HepG2 (cell line): ENCODE data around the gene AKAP9. TPM values are rescaled to one million over a fixed set of nuclear protein-coding genes. Genes with fewer than 3 reads are reported as not detected.
A peak's percentile ranks its signal among the peaks of the same experiment; 100 is the strongest.

ENCODE experiments used
- AHDC1 ChIP-seq: sonication (generic); formaldehyde crosslinking; IDR thresholded peaks from 2 replicates; pipeline ENCODE4 v1.5.1; 2020; ENCODE audit warnings: mild to moderate bottlenecking, missing genetic modification reagents, borderline replicate concordance
- DNMT3B ChIP-seq: conservative IDR thresholded peaks from 2 replicates; pipeline ENCODE4 v1.6.1; 2016; ENCODE audit warnings: missing biosample characterization, control low read depth
- EEA1 ChIP-seq: sonication (generic); formaldehyde crosslinking; IDR thresholded peaks from 2 replicates; pipeline ENCODE4 v1.5.1; 2020; ENCODE audit warnings: mild to moderate bottlenecking, missing genetic modification reagents, borderline replicate concordance
- ETV5 ChIP-seq: IDR thresholded peaks from 2 replicates; pipeline ENCODE4 v1.6.1; 2018; ENCODE audit warnings: missing biosample characterization, missing genetic modification reagents, inconsistent platforms, borderline replicate concordance
- GPBP1L1 ChIP-seq: sonication (generic); formaldehyde crosslinking; IDR thresholded peaks from 2 replicates; pipeline ENCODE4 v1.5.0; 2020; ENCODE audit warnings: mild to moderate bottlenecking, missing genetic modification reagents
- HINFP ChIP-seq: sonication (generic); formaldehyde crosslinking; IDR thresholded peaks from 2 replicates; pipeline ENCODE4 v1.4.0; 2020; ENCODE audit warnings: low read depth, mild to moderate bottlenecking, missing genetic modification reagents
- HOXA7 ChIP-seq: sonication (generic); formaldehyde crosslinking; IDR thresholded peaks from 2 replicates; pipeline ENCODE4 v1.8.1; 2022; ENCODE audit warnings: mild to moderate bottlenecking, missing genetic modification reagents, moderate library complexity
- MAFF ChIP-seq: IDR thresholded peaks from 2 replicates; pipeline ENCODE4 v1.6.1; 2011; ENCODE audit warnings: low read depth, low read length, improper control_type of control experiment
- NR3C1 ChIP-seq: sonication (generic); formaldehyde crosslinking; IDR thresholded peaks from 2 replicates; pipeline ENCODE4 v1.4.0; 2020; ENCODE audit warnings: missing genetic modification reagents
- PPARG ChIP-seq: conservative IDR thresholded peaks from 2 replicates; pipeline ENCODE4 v1.6.1; 2016; ENCODE audit warnings: missing biosample characterization, missing genetic modification reagents
- ZHX1 ChIP-seq: sonication (generic); formaldehyde crosslinking; IDR thresholded peaks from 2 replicates; pipeline ENCODE4 v1.8.1; 2022; ENCODE audit warnings: low read depth, mild to moderate bottlenecking, missing genetic modification reagents
- ZMYM2 ChIP-seq: sonication (generic); formaldehyde crosslinking; IDR thresholded peaks from 2 replicates; pipeline ENCODE4 v1.8.0; 2022; ENCODE audit warnings: mild to moderate bottlenecking, missing genetic modification reagents
- ZNF574 ChIP-seq: sonication (generic); formaldehyde crosslinking; IDR thresholded peaks from 2 replicates; pipeline ENCODE4 v1.4.0; 2020; ENCODE audit warnings: missing genetic modification reagents
- ZNF619 ChIP-seq: sonication (generic); formaldehyde crosslinking; IDR thresholded peaks from 2 replicates; pipeline ENCODE4 v1.4.0; 2020; ENCODE audit warnings: mild to moderate bottlenecking, missing genetic modification reagents
- ZSCAN20 ChIP-seq: sonication (generic); formaldehyde crosslinking; IDR thresholded peaks from 2 replicates; pipeline ENCODE4 v1.4.0; 2020; ENCODE audit warnings: missing genetic modification reagents, mild to moderate bottlenecking, borderline replicate concordance
- polyA plus RNA-seq, 8 experiments: library from polyadenylated mRNA; depleted of rRNA in 3 of 8; stranded (reverse) in 7 of 8; unstranded in 1 of 8; fragments of >200 nt; fragmentation: Illumina TruSeq in 4 of 8; extraction: Trizol in 4 of 8; gene quantifications; 2 replicates each; pipeline versions ENCODE4 v1.2.1 to v1.2.3, GENCODE V29; 2011 to 2016; ENCODE audit warnings: low read depth in 4 of 8, missing spikeins in 1 of 8, mixed read lengths in 1 of 8; ENCODE audit not compliant: insufficient read depth in 1 of 8
- total RNA-seq, 5 experiments: library from RNA; depleted of rRNA; stranded (reverse); fragments of >200 nt; fragmentation: Illumina TruSeq; extraction: Trizol; gene quantifications; 2 replicates each; pipeline ENCODE4 v1.2.3, GENCODE V29; 2016; ENCODE audit warnings: low read depth in 1 of 5

Gene AKAP9
- total and polyA plus RNA-seq, 2 of the 13 experiments (the other 11 are each of a cell fraction or from before 2014, with no cell fraction given): 27.6 to 33.1 TPM

GRCh38 chr7:92133737-92134270 is 193.1 kb downstream of the AKAP9 start (continued):
- TF ChIP-seq GPBP1L1 (CRISPR knock-in tag) (no peak), HOXA7 (CRISPR knock-in tag) (peak; percentile 66; the same call in 1 of the 2 replicates), HINFP (CRISPR knock-in tag) (no peak), ZMYM2 (CRISPR knock-in tag) (no peak), ZHX1 (CRISPR knock-in tag) (no peak), MAFF (no peak), EEA1 (CRISPR knock-in tag) (no peak), ZSCAN20 (CRISPR knock-in tag) (no peak), ETV5 (CRISPR knock-in tag) (no peak), AHDC1 (CRISPR knock-in tag) (no peak; the same call in 1 of the 2 replicates), ZNF574 (no peak; the same call in none of the 2 replicates), ZNF619 (CRISPR knock-in tag) (peak; percentile 44; the same call in 1 of the 2 replicates), NR3C1 (no peak), PPARG (CRISPR knock-in tag) (no peak; the same call in 1 of the 2 replicates), DNMT3B (CRISPR knock-in tag) (no peak)
